Activated CD8-positive, alpha-beta memory T cell treated with anti-CD3 and anti-CD28 coated beads for 24 hours (primary cell): ENCODE measurements around the gene HCAR2.
"Not testable (repeated sequence)": the region's sequence is repeated elsewhere in the genome, so short reads cannot be mapped to it uniquely, and the experiment has no call there.

ENCODE experiments used
- DNase-seq: peaks from one replicate; pipeline ENCODE4 v3.0.0-alpha.2; 2020

Gene HCAR2

DNA sequence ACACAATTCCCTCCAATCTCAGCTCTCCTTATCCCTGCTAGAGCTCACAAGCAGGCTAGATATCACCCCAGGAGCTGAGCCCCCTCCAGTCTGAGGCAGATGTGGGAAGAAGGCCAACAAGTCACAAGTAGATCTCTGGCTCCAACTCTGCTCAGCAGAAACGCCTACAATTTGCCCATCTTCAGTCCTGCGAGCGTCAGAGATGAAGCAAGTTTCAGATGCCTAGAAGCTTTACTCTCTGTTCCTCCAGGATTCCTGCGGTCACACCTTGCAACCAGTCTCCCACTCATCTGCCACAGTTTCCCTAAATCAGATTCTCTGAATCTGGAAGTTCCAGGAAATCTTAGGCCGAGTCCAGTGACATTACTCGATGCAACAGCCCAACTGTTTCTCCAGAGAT lies 12.1 kb upstream of the HCAR2 start:
- not testable (repeated sequence) for DNase-seq

DNA sequence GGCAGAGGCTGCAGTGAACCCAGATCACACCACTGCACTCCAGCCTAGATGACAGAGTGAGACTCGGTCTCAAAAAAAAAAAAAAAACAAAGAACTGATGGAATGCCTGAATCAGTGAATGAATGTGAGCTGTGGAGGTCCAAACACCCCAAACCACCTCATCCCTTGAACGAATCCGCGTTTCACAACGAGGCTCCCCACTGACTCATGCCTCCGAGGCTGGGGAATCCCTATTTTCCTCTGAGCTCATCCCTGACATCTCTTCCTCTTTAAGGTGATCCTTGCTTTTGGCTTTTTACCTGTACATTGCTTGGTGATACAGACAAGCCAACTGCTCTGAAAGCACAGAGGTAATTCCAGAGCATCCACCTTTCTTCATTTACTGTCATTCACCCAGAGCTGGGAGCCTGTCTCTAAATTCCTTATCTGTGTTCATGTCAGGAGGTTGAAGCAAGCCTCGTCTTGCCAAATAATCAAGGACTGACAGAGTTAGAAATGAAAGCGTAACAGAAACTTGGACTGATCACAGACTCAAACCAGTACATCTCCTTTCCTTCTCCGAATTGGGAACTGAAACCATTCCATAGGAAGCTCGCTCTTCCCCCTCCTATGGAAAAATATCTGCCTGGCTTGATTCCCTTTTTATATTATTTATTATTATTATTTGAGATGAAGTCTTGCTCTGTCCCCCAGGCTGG lies 10.5 kb upstream of the HCAR2 start:
- not testable (repeated sequence) for DNase-seq

DNA sequence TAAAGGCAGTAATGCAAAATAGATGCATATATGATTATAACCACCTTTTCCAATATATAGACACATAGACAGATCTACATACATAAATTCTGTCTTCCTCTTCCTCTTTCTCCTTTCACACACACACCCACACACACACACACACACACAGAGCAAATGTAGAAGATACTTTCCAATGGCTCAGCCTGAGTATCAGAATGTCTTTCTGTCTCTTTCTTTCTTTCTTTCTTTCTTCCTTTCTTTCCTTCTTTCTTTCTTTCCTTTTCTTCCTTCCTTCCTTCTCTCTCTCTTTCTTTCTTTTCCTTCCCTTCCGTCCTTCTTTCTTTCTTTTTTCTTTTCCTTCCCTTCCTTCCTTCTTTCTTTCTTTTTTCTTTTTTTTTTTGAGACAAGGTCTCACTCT lies 8.1 kb upstream of the HCAR2 start:
- not testable (repeated sequence) for DNase-seq

DNA sequence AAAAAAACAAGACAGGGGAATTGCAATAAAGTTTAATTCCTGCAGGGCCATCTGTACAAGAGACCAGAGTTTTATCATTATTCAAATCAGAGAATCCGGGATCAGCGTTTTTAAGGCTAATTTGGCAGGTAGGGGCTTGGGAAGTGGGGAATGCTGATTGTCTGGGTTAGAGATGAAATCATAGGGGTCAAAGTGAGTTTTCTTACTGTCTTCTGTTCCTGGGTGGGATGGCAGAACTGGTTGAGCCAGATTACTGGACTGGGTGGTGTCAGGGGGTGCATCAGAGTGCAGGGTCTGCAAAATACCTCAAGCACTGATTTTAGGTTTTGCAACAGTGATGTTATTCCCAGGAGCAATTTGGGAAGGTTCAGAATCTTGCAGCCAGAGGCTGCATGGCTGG lies 7.2 kb upstream of the HCAR2 start:
- not testable (repeated sequence) for DNase-seq

DNA sequence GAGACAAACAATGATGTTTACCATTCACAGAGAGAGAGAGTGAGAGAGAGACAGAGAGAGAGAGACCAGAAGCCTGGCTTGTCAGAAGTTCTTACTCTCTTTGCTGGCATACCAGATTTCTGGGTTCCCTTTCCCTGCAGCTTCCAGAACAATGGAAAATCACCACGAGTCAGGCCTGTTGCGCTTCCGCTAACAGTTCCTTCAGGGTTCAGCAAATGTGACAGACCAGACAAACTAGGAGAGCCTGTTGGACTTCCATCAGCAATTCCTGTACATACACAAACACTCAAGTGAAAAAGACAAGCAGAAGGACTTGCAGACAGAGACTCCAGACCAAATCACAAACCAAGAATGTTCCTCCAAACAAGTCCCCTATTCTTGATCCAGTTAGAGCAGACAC lies 6.1 kb upstream of the HCAR2 start:
- not testable (repeated sequence) for DNase-seq

DNA sequence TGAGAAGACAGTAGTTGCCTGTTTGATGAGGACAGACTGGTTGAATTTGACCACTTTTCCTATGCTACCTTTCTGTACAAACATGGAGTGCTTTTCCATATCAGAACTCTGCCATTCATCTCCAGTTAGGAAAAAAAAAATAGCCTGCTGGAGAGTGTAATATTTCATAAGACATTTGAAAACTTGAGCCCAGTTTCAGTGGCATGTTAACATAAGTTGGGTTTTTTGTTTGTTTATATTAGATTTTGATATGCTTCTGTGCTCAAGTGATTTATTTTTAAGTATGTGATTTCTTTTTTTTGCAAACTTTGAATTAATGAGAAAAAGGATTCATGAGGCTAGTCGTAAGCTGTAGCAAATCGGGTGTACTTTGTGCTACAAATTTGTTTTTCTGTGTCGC lies 684 bp upstream of the HCAR2 start:
- not testable (repeated sequence) for DNase-seq

DNA sequence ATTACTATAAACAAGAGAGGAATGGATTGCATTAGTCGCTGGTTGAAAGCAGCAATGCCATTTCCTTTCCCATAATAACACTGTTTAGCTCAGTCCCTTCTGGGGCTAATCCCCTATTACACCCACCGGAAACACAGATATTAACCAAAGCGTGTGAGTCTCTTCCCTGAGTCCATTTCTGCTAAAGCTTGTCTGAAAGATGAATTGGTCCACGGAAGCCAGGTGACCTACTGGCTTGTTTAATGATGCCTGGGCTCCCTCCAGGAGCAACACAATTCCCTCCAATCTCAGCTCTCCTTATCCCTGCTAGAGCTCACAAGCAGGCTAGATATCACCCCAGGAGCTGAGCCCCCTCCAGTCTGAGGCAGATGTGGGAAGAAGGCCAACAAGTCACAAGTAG lies 1.7 kb downstream of the HCAR2 start:
- DNase-seq: not testable (repeated sequence)

DNA sequence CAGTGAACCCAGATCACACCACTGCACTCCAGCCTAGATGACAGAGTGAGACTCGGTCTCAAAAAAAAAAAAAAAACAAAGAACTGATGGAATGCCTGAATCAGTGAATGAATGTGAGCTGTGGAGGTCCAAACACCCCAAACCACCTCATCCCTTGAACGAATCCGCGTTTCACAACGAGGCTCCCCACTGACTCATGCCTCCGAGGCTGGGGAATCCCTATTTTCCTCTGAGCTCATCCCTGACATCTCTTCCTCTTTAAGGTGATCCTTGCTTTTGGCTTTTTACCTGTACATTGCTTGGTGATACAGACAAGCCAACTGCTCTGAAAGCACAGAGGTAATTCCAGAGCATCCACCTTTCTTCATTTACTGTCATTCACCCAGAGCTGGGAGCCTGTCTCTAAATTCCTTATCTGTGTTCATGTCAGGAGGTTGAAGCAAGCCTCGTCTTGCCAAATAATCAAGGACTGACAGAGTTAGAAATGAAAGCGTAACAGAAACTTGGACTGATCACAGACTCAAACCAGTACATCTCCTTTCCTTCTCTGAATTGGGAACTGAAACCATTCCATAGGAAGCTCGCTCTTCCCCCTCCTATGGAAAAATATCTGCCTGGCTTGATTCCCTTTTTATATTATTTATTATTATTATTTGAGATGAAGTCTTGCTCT lies 3.0 kb downstream of the HCAR2 start:
- not testable (repeated sequence) for DNase-seq

DNA sequence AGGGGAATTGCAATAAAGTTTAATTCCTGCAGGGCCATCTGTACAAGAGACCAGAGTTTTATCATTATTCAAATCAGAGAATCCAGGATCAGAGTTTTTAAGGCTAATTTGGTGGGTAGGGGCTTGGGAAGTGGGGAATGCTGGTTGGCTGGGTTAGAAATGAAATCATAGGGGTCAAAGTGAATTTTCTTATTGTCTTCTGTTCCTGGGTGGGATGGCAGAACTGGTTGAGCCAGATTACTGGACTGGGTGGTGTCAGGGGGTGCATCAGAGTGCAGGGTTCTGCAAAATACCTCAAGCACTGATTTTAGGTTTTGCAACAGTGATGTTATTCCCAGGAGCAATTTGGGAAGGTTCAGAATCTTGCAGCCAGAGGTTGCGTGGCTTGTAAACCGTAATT lies 6.2 kb downstream of the HCAR2 start:
- DNase-seq: not testable (repeated sequence)

DNA sequence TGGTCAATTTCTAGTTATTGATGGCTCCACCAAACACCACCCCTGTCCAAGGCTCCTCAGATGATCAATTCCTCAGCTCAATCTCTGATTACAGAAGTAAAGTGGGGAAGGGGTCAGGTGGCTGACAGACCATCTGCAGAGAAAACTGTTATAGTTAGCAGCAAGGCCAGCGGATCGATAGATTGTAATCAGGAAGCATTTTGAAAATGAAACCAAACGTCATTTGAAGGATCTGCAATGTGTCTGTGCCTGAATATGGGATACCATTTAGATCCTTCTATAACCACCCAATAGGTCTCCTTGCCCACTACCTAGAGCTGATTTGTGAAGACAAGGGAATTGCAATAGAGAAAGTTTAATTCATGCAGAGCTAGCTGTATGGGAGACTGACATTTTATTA lies 11.6 kb downstream of the HCAR2 start:
- no peak for DNase-seq

DNA sequence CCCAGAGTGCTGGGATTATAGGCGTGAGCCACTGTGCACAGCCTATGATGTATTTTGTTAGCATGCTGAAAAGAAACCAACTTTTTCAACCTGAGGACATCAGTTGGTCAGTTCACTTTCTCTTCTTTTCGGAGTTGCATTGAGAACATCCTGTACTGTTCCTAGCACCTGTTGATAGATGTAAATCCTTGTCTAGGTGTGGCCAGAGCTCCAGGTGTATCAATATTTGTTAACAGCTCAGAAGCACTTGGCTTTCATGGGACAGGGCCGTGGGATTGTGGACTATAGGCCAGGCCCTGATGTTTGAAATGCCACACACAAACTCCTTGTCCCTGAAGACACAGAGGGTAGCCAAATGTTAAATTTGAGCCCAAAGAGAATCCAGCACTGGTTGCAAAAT lies 14.9 kb downstream of the HCAR2 start:
- DNase-seq: no peak

DNA sequence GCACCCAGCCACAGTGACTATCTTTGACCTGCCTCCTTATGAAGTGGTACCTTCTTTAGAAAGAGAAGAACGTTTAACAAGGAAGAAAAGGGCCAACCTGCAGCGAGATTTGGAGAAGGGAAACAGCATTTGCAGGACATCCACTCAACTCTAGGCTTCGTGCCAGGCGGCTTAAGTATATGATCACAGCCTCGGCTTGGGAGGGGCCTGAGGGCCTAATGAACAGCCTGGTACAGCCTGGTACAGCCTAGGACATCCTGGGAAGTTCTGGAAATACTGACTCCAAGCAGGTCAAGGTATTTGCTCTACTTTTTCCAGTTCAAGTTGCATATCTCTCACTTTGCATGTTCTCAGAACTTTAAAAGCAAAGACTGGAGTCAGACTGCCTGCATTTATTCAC lies 16.1 kb downstream of the HCAR2 start:
- DNase-seq: no peak

DNA sequence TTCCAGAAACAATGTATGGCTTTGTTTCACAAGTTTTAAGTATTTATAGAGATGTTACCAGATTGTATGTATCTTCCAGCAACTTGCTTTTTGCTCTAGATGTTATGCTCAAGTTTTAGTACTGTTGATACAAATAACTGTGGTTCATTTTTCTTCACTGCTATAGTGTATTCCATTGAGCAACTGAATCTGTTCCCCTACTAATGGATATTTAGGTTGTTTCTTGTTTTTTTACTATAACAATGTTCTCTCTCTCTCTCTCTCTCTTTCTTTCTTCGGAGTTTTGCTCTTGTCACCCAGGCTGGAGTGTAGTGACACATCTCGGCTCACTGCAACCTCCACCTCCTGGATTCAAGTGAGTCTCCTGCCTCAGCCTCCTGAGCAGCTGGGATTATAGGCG lies 16.6 kb downstream of the HCAR2 start:
- no peak for DNase-seq

DNA sequence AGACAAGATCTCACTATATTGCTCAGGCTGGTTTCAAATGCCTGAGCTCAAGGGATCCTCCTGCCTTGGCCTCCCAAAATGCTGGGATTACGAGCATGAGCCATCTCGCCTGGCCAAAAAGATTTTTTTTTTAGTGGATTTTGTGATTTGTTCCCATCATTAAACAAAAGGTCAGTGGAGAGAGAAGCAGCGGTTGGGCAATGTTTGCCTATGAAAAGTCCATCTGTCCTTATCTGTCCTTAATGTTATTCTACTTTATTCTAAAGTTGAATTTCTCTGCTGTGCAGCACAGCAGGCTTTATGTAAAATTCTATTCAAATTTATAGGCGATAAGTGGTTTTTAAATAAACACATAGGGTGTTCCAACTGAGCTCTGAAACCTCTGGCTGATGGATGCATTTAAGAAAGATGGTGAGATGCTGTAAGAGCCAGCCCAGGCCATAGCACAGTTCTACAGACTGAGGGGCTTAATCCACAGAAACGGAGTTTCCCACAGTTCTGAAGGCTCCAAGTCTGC lies 18.8 kb downstream of the HCAR2 start:
- no peak for DNase-seq

DNA sequence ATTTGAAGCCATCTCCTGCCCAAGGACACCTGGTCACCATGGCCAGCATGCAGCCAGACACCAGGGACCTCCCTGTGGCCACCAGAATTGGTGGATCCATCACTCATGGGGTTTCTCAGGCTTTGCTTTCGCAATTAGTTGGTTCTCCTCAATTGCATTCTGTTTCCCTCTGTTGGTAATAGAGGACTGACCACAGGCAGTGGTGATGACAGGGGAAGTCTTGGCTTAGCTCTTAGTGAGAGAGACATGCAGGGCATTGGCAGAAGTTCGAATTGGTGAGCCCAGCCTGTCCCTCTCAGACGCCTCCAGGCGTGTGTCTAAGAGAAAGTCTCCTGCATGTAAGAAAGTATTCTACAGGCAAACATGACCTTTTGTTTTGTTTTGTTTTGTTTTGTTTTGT lies 21.3 kb downstream of the HCAR2 start:
- DNase-seq: no peak

DNA sequence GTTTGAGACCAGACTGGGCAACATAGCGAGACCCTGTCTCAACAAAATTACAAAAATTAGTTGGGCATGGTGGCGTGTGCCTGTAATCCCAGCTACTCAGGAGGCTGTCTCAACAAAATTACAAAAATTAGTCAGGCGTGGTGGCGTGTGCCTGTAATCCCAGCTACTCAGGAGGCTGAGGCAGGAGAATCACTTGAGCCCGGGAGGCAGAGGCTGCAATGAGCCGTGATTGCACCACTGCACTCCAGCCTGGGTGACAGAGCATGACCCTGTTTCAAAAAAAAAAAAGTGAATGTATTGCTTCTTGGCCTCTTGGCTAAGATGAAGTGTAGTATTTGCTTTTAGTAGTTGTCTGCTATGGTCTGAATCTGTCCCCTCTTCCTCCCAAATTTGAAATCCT lies 22.2 kb downstream of the HCAR2 start:
- DNase-seq: not testable (repeated sequence)

DNA sequence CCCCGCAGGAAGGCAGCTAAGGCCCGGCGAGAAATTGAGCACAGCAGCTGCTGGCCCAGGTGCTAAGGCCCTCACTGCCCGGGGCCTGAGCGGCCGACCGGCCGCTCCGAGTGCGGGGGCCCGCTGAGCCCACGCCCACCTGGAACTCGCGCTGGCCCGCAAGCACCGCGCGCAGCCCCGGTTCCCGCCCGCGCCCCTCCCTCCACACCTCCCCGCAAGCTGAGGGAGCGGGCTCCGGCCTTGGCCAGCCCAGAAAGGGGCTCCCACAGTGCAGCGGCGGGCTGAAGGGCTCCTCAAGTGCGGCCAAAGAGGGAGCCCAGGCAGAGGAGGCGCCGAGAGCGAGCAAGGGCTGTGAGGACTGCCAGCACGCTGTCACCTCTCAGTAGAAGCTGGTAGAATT lies 26.4 kb downstream of the HCAR2 start:
- DNase-seq: not testable (repeated sequence)

DNA sequence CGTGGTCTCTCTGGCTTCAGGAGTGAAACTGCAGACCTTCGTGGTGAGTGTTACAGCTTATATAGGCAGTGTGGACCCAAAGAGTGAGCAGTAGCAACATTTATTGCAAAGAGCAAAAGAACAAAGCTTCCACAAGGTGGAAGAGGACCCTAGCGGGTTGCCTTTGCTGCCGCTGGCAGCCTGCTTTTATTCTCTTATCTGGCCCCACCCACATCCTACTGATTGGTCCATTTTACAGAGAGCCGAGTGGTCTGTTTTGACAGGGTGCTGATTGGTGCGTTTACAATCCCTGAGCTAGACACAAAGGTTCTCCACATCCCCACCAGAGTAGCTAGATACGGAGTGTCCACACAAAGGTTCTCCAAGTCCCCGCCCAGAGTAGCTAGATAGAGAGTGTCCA lies 27.1 kb downstream of the HCAR2 start:
- not testable (repeated sequence) for DNase-seq

DNA sequence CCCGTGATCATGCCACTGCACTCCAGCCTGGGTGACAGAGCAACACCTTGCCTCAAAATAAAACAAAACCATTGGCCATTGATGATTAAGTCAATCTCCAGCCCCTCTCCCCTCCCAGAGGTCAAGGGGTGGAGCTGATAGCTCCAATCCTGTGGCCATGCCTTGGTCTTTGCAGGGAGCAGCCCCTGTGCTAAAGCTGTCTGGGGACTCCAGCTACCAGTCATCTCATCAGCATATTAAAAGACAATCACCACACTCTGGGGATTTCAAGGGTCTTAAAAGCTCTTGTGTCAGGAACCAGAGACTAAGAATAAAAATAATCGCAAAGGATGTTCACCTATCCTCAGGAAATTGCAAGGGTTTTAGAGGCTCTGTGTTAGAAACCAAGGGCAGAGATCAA lies 30.6 kb downstream of the HCAR2 start:
- no peak for DNase-seq

DNA sequence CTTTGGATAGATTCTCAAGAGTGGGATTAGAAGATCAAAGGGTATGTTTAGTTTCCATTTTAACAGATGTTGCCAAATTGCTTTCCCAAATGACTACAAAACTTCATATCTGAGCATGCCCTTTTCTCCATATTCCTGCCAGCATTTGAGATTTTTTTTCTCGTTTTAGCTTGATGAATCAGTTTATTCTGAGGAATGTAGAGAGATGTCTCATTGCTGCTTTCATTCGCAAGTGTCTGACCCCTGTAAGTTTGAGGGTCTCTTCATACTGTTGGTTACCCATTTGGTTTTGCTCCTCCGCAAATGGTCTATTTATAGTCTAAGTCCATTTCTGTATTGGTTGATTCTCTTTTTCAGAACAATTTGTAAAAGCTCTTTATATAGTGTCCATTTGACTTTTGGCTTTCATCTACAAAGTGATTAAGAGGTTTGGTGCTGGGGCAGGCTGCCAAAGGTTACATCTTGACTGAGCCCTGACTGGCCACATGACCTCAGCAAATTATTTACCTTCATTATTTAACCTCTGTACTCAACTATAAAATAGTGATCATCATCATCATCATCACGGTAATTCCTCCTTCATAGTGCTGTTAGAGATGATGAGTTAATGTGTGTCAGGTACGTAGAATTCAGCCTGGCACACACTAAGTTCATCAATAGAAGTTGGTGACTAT lies 33.6 kb downstream of the HCAR2 start:
- no peak for DNase-seq

DNA sequence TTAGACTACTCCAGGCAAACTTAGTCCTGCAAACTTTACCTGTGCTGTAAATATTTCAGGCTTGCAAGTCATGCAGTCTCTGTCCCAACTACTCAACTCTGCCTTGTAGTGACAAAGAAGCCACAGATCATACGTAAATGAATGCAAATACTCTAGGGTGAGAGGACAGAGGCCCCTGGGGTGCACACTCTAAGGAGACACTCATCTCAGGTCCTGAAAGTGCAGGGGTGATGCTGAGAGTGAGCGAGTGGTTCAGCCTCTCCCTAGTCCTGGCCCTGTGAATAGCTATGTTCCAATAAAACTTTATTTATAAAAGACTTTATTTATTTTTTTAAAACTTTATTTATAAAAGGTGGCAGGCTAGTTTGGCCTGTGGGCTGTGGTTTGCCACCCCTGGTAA lies 34.9 kb downstream of the HCAR2 start:
- DNase-seq: no peak

DNA sequence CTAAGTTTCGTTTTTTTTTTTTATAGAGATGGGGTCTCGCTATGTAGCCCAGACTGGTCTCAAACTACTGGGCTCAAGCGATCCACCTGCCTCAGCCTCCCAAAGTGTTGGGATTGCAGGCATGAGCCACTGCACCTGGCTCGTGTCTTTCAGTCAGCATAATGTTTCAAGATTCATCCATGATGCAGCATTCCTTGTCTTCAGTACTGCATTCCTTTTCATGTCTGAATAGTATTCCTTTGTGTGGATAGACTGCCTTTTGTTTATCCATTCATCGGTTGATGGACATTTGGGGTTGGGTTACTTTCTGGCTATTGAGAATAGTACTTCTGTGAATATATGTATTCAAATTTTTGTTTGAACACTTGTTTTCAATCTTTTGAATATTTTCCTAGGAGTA lies 37.4 kb downstream of the HCAR2 start:
- DNase-seq: no peak

DNA sequence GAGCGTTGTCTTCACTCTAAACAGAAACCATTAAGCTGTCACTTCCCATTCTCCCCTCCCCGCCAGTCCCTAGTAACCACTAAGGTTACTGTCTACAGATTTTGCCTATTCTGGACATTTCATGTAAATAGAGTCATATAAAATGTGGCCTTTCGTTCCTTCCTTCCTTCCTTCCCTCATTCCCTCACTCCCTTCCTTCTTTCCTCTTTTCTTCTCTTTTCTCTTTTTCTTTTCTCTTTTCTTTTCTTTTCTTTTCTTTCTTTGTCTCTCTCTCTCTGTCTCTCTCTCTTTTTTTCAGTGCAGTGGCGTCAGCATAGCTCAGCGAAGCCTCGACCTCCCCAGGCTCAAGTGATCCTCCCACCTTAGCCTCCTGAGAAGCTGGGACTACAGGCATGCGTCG lies 37.8 kb downstream of the HCAR2 start:
- no peak for DNase-seq

DNA sequence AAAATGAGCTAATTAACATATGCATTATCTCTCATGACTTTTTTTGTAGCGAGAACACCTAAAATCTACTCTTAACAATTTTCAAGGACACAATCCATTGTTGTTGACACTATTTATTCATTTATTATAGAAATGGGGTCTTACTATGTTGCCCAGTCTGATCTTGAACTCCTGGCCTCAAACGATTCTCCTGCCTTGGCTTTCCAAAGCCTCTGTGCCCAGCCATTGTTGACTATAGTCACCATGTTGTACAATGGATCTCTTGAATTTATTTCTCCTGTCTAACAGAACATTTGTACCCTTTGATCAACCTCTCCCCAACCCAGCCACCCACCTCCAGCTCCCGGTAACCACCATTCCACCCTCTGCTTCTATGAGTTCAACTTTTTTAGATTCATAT lies 41.2 kb downstream of the HCAR2 start:
- no peak for DNase-seq
